NK-92 (cell line): Measurements from ENCODE around the gene LCP2.

Source experiments
- DNase-seq: peaks from one replicate; lab custom pipeline; 2025; ENCODE audit not compliant: unreplicated experiment; lab: John Stamatoyannopoulos, UW

The LCP2 gene

GRCh38 chr5:170316937-170317336, 19.4 kb upstream of the LCP2 start:
- no peak for DNase-seq

- DNase-seq = no peak
These were observed 17.6 kb upstream of the LCP2 start for GRCh38 chr5:170315154-170315553.

- DNase-seq = no peak
These were observed 17.0 kb upstream of the LCP2 start for GRCh38 chr5:170314541-170315095.

- no peak for DNase-seq
These were observed 16.2 kb upstream of the LCP2 start for GRCh38 chr5:170313816-170314215.

GRCh38 chr5:170313344-170313743, 15.8 kb upstream of the LCP2 start:
- DNase-seq = no peak

- DNase-seq = no peak
These were observed 15.1 kb upstream of the LCP2 start for GRCh38 chr5:170312666-170313065.

GRCh38 chr5:170312301-170312595, 14.7 kb upstream of the LCP2 start:
- DNase-seq = no peak

GRCh38 chr5:170311511-170312300, 14.1 kb upstream of the LCP2 start:
- DNase-seq = no peak

GRCh38 chr5:170310256-170310926, 12.8 kb upstream of the LCP2 start:
- DNase-seq = no peak

GRCh38 chr5:170308686-170309085, 11.1 kb upstream of the LCP2 start:
- DNase-seq = no peak

GRCh38 chr5:170307575-170308465, 10.2 kb upstream of the LCP2 start:
- DNase-seq = no peak

GRCh38 chr5:170306381-170306831, 8.8 kb upstream of the LCP2 start:
- no peak for DNase-seq

GRCh38 chr5:170305646-170306025, 8.1 kb upstream of the LCP2 start:
- DNase-seq = no peak

GRCh38 chr5:170305016-170305645, 7.6 kb upstream of the LCP2 start:
- DNase-seq = no peak

GRCh38 chr5:170303549-170303948, 6.0 kb upstream of the LCP2 start:
- no peak for DNase-seq

- DNase-seq = no peak
These were observed 5.3 kb upstream of the LCP2 start for GRCh38 chr5:170302653-170303501.

GRCh38 chr5:170301981-170302652, 4.5 kb upstream of the LCP2 start:
- no peak for DNase-seq

- no peak for DNase-seq
These were observed 3.6 kb upstream of the LCP2 start for GRCh38 chr5:170301149-170301548.

- no peak for DNase-seq
These were observed 2.9 kb upstream of the LCP2 start for GRCh38 chr5:170300361-170301013.
